Measurements from ENCODE around the gene VAX1.

Gene VAX1

DNA sequence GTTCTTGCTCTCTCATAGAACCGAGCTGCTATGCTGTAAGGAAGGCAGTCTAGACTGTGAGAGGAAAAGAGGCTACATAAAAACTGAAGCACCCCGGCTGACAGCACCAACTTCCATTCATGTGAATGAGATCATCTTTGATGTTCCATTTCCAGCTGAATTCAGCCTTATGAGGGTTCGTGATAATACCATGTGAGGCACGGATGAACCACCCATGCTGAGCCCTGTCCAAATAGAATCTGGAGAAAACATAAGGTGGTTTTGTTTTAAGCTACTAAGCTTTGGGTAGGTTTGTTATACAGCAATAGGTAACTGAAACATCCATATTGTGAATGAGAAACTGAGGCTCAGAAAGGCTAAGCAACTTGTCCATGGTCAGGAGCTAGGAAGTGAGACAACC, 6.9 kb upstream of the VAX1 start:
- ATAC-seq = no peak
- no peak overlapping the region for H3K27ac Mint-ChIP-seq
- H3K4me1 Mint-ChIP-seq = no peaks in the 10 kb centered on the region
- H3K36me3 Mint-ChIP-seq = no peaks in the 10 kb centered on the region
- no peaks in the 10 kb centered on the region for H3K9me3 Mint-ChIP-seq
- no peak overlapping the region for H3K4me3 Mint-ChIP-seq
- no peak for DNase-seq (ENCODE audit: low spot score in 2 of 2)

- Mint-ChIP-seq H3K4me1 (no peaks in the 10 kb centered on the region), H3K36me3 (no peaks in the 10 kb centered on the region), H3K9me3 (no peaks in the 10 kb centered on the region), H3K4me3 (no peak overlapping the region), H3K27ac (no peak overlapping the region)
- no peak for ATAC-seq
- DNase-seq (ENCODE audit: low spot score in 2 of 2) = no peak
Observed at GRCh38 chr10:117143103-117143823, 5.2 kb upstream of the VAX1 start.

DNA sequence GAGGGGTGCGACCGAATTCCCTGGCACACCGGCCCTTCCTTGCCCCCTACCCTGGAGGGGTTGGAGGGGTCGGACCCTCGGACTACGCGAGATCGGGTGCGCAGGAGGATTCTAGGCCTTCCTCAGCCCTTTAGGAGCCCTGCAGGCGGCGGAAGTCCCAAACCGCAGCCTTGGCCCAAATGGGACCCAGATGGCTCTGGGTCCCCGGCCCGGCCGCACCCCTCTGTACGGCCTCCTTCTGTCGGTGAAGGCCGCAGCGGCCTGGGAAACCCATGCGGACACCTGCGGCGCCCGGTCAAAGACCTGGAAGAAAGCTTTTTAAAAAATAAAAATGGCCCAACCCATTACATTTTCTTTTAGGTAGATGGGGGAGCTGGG, 2.4 kb upstream of the VAX1 start:
- Mint-ChIP-seq H3K36me3 (no peaks in the 10 kb centered on the region), H3K27ac (no peak overlapping the region), H3K4me1 (no peaks in the 10 kb centered on the region), H3K9me3 (no peaks in the 10 kb centered on the region), H3K4me3 (no peak overlapping the region)
- DNase-seq (ENCODE audit: low spot score in 2 of 2) (no peak), ATAC-seq (no peak)

DNA sequence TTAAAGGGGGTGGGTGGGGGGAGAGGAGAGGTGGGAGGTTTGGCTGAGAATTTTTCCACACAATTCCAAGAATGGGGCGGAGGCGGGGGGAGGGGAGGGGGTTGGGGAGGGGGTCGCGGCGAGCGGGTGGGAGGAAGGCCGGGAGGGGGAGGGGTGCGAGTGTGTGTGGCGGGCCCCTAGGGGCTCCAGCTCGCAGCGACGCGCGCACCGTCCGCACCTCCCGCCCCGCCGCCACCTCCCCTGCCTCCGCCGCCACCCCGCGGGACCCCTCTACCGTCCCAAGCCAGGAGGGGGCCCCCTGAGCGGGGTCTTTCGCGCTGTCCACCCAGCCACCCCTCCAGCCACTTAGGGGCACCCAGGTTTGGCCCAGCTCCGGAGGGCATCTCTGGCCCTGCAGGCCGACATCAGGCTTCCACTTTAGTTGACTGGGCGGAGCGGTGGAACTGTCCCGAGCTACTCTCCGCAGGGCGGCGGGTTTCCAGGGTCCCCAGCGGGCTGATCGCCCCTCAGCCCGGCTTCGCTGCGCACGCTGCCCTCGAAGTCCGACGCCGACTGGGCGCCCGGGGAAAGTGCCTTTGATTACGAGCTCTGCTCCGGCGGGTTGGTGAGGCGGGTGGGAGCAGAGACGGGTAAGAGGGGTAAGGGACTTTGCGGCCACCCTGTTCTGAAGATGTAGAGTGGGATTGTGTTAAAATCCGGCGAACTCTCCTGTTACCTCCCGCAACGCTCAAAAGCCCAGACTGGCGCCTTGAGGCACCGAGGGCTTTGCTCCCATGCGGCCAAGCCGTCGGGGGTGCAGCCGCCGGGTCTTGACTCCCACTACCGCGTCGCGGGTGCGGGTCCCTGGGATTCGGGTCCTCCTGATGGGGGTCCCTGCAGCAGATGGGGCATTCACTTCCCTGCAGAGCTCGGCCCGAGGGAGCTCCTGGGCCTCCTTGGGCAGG, 1.8 kb upstream of the VAX1 start:
- no peaks in the 10 kb centered on the region for H3K9me3 Mint-ChIP-seq
- DNase-seq (ENCODE audit: low spot score in 2 of 2) = no peak
- H3K27ac Mint-ChIP-seq = no peak overlapping the region
- H3K4me1 Mint-ChIP-seq = no peaks in the 10 kb centered on the region
- H3K4me3 Mint-ChIP-seq = no peak overlapping the region
- no peak for ATAC-seq
- no peaks in the 10 kb centered on the region for H3K36me3 Mint-ChIP-seq

DNA sequence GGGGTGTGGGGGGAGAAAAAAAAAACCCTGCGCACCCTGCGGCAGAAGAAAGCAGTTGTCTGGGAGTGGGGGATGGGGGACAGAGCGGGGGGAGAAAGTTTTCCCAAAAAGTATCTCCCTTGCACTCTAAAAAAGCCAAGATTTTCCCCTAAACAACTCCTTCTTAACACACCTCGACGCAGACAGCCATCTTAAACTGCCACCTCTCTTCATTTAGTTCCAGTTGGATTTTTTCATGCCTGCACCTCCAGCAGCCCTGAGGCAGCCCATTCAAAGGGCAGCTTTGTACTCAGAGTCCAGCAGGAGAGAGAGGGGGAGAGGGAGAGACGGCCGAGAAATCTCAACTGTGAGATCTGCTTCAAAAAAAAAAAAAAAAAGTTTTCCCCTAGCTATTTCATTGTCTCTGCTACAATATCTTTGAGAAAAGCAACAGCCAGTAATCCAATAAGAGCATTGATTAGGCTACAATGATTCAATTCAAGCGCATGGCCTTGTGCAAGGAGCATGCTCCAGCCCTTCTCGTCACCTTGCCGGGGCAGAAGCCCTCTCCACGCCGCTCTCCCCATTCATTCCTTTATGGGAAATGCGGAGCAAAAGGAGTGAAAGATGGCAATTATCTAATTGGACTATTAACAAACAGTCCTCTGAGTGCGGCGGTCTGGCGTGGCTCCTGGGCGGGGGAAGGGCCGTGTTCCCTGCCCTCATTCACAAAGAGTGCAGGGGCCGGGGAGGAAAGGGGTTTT, 939 bp upstream of the VAX1 start:
- H3K27ac Mint-ChIP-seq = no peak overlapping the region
- ATAC-seq (no peak), DNase-seq (ENCODE audit: low spot score in 2 of 2) (no peak)

GRCh38 chr10:117137031-117137910, 799 bp downstream of the VAX1 start:
- H3K9me3 Mint-ChIP-seq = no peaks in the 10 kb centered on the region
- H3K27ac Mint-ChIP-seq = no peak overlapping the region
- H3K36me3 Mint-ChIP-seq = peaks cover 5% of the 10 kb centered on the region
- peak; percentile 25 for ATAC-seq
- peaks cover 12% of the 10 kb centered on the region for H3K4me1 Mint-ChIP-seq
- peak in 1 of 2 donors; percentile 51 for DNase-seq (ENCODE audit: low spot score in 2 of 2)
- no peak overlapping the region for H3K4me3 Mint-ChIP-seq

More for the DNA sequence above, 939 bp upstream of the VAX1 start:
- Mint-ChIP-seq H3K9me3 (no peaks in the 10 kb centered on the region), H3K4me1 (no peaks in the 10 kb centered on the region), H3K36me3 (no peaks in the 10 kb centered on the region), H3K4me3 (no peak overlapping the region)

DNA sequence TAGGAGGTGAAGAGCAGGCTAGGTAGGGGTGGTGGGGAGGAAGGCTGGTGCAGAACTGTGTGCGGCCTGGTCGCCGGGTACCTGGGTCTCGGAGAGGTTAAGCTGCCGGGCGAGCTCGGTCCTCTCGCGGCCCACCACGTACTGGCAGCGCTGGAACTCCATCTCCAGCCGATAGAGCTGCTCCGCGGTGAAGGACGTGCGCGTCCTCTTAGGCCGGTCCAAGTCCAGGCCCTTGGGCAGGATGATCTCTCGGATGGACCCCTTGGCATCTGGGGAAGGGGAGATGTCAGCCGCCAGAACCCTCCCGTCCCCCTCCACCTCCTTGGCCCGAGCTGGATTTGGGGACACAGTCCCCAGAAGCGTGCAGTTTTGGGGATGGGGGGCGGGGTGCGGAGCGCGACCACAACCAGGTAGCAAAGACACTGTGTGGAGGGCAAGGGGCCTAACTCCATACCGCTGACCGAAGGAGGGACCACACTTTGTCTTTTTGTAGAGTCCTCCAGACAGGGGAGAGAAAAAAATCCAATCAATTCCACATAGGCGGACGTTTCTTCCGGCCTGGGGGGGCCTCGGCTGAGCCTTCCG, 1.6 kb downstream of the VAX1 start:
- no peaks in the 10 kb centered on the region for H3K9me3 Mint-ChIP-seq
- H3K4me1 Mint-ChIP-seq = peaks cover 20% of the 10 kb centered on the region
- no peak overlapping the region for H3K4me3 Mint-ChIP-seq
- ATAC-seq (no peak), DNase-seq (ENCODE audit: low spot score in 2 of 2) (no peak)
- peaks cover 5% of the 10 kb centered on the region for H3K36me3 Mint-ChIP-seq
- H3K27ac Mint-ChIP-seq = no peak overlapping the region

DNA sequence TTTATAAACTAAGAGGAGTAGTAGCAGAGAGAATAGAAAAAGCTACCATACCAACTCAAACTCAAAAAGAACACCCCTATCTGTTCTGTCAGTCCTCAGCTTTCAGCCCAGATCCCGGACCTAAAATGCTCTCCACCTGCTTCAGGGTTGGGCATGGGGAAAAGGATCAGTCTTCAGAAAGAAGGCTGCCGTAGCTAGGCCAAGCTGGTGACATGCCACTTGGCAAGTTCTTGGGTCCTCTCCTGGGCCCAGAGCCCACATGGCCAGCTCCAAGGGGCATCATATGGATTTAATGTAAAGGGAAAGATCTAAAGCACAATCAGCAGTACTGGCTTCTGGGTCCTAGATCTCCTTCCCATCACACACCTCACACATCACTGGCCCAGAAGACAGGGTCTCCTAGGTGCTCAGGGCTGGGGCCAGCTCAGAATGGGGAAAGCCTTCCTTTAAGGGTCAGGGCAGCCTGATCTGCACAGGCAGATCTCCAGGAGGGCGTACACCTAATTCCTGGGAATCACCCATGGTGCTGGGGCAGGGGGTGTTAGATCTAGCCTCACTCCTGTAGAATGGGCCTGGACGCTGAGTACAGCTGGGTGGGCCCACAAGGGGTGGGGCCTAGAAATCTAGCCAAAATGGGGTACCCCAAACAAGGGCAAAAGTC, 2.5 kb downstream of the VAX1 start:
- no peak overlapping the region for H3K4me3 Mint-ChIP-seq
- no peaks in the 10 kb centered on the region for H3K9me3 Mint-ChIP-seq
- no peak overlapping the region for H3K27ac Mint-ChIP-seq

DNA sequence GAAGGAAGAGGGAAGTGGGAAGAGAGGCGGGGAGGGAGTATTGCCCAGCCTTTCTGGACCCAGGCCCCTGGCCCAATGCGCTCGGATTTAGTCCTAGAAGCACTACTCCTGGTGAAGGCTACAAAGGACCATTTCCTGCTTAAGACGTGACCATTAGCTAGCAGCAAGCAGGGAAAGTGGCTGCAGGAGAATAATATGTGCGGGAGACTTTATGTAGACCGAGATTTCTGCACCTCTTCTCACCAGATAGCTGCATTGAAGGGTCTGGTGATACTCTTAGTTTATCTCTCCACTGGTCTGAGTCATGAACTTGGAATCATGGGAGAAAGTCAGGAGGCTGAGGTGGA, 3.1 kb downstream of the VAX1 start:
- Mint-ChIP-seq H3K36me3 (peaks cover 11% of the 10 kb centered on the region), H3K9me3 (no peaks in the 10 kb centered on the region), H3K27ac (no peak overlapping the region), H3K4me1 (peaks cover 28% of the 10 kb centered on the region), H3K4me3 (no peak overlapping the region)
- DNase-seq (ENCODE audit: low spot score in 2 of 2) = no peak
- no peak for ATAC-seq

More for the DNA sequence above, 2.5 kb downstream of the VAX1 start:
- DNase-seq (ENCODE audit: low spot score in 2 of 2) (no peak), ATAC-seq (no peak)
- Mint-ChIP-seq H3K4me1 (peaks cover 28% of the 10 kb centered on the region), H3K36me3 (peaks cover 11% of the 10 kb centered on the region)

DNA sequence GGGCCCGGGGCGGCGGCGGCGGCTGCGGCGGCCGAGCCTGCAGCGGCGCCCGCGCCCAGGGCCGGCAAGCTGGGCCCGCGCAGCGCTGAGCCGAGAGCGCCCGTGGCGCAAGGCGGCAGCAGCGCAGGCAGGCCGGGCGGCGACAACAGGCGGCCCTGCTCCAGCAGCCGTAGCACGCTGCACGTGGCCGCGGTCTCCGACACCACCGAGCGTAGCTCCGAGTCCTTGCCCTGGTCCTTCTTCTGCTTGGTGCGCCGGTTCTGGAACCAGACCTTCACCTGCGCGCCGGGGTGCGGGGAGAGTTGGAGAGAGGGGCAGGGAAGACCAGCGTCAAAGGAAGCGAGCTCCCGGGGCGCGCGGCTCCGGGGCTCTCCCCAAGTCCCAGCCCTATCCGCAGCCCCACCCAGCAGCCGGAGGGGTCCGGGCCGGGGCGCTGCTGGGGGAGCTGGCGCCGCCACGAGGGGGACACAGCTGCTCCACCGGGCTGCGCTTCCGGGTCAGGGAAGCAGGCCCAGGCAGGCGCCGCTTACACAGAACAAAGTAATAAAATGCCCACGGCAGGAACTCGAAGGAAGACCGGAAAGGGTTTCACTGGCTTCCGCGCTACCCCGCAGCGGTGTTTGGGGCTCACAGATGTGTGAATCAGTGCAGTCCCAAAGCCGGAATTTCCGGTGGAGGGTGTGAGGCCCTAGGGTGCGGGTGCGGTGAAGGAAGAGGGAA, 3.6 kb downstream of the VAX1 start:
- ATAC-seq (peak; percentile 17), DNase-seq (ENCODE audit: low spot score in 2 of 2) (no peak)
- H3K36me3 Mint-ChIP-seq = peaks cover 11% of the 10 kb centered on the region
- no peak overlapping the region for H3K27ac Mint-ChIP-seq
- no peaks in the 10 kb centered on the region for H3K9me3 Mint-ChIP-seq
- no peak overlapping the region for H3K4me3 Mint-ChIP-seq
- H3K4me1 Mint-ChIP-seq = peaks cover 28% of the 10 kb centered on the region

DNA sequence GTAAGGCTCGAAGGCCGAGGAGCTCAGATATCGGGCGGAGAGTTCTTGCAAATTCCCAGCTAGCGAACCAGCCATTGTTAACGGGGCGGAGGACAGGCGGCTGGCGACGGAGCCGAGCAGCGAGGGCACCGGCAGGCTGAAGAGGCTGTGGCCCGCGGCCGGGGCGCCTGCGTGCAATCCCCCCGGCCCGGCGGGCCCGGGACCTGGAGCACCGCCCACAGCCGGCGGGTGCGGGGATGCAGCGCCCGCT, 4.1 kb downstream of the VAX1 start:
- H3K27ac Mint-ChIP-seq = no peak overlapping the region
- H3K4me1 Mint-ChIP-seq = peaks cover 28% of the 10 kb centered on the region
- H3K9me3 Mint-ChIP-seq = no peaks in the 10 kb centered on the region
- peaks cover 11% of the 10 kb centered on the region for H3K36me3 Mint-ChIP-seq
- DNase-seq (ENCODE audit: low spot score in 2 of 2) (no peak), ATAC-seq (no peak)
- H3K4me3 Mint-ChIP-seq = peak overlapping the region; percentile 29

DNA sequence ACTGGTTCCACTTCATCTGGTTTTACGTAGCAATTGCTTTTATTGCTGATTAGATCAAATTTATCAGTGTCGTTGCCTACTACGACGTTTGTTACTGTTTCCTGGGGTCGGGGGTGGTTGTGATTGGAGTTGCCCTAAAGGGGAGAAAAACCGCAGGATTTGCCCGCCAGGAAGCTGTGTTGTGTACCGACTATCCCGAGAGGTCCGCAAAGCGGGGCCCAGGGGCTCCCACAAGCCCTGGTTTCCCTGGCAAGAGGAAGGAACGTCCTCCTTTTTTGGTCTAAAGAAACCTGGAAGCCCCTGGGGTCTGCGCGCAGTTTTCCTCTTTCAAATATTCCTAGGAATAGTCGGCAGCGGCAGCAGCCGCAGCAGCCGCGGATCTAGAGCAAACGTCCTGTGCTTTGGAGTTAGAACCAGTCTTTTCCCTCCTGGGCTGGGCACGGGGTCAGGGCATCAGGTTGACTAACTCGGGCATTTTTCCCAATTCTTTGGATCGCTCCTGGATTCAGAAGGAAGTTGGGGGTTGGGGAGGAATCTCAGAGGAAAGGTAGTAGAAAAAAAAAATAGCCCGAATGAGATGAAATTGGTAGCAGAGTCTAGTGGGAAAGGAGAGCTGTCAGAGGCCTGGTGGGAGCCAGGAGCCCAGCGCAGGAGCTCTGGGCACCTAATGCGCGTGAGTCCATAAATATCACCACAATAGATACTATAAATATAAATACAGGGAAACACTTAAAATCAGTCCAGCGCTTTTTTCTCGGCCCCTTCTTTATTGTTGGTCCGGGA, 4.6 kb downstream of the VAX1 start:
- Mint-ChIP-seq H3K4me3 (peak overlapping the region; percentile 29), H3K36me3 (peaks cover 11% of the 10 kb centered on the region), H3K4me1 (peaks cover 28% of the 10 kb centered on the region), H3K9me3 (no peaks in the 10 kb centered on the region), H3K27ac (no peak overlapping the region)
- DNase-seq (ENCODE audit: low spot score in 2 of 2) (no peak), ATAC-seq (no peak)

- no peak for DNase-seq (ENCODE audit: low spot score in 2 of 2)
- H3K4me3 Mint-ChIP-seq = no peak overlapping the region
- H3K27ac Mint-ChIP-seq = no peak overlapping the region
- ATAC-seq = no peak
- H3K4me1 Mint-ChIP-seq = peaks cover 28% of the 10 kb centered on the region
- H3K9me3 Mint-ChIP-seq = no peaks in the 10 kb centered on the region
- peaks cover 11% of the 10 kb centered on the region for H3K36me3 Mint-ChIP-seq
Observed at GRCh38 chr10:117132751-117133231, 5.3 kb downstream of the VAX1 start.
